Amniotic epithelial cell (primary cell): Measurements from ENCODE around the gene SDF4.

ENCODE experiments used
- DNase-seq: peaks from one replicate; pipeline ENCODE4 v3.0.0-alpha.2; 2010; ENCODE audit warnings: low read depth

The SDF4 gene

DNA sequence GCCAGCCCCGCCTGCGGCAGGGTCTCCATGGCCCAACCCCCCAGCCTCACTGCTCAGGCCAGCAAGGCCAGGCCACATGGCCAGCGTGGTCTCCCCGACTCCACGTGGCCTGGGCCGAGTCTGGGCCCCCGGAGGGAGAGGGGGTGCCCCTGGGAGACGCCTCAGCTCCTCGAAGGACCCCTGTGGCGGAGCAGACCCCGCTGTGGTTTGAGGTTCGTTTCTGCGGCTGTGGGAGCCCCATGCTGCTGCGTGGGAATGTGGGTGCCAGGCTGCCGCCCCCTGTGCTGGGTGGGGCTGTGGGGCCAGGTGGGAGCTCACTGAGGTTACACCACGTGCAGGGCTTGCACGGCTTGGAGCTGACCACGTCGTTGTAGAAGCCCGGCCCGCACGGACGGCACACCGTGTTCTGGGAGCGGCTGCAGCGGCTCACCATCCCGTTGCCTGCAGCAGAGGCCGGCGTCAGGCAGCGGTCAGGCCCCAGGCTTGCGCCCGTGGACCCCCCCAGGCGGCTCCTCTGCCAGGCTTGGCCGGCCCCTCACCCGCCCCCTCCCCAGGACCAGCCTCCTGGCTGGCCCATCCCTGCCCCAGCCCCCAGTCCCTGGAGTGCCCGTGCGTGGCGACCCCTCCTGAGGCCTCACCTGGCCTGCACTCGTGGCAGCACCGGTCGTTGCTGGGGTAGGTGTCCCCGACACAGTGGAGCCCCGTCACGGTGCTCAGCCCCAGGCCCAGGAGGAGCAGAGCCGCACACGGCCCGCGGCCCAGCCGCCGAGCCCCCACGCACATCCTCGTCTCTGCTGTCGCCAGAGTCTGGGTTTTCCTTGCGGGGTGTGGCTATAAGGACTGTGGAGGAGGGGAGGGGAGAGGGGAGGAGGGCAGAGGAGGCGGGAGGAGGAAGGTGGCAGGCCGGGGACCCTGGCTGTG lies 18.2 kb downstream of the SDF4 start, which contains the start of gene TNFRSF4:
TNFRSF4 (minus strand) TSS at position 809 of the 921 bp plus-strand sequence; CDS start at position 783, 26 bp downstream.
- no peak for DNase-seq

GRCh38 chr1:1212780-1213344 lies 18.9 kb downstream of the SDF4 start:
- DNase-seq, result no peak

DNA sequence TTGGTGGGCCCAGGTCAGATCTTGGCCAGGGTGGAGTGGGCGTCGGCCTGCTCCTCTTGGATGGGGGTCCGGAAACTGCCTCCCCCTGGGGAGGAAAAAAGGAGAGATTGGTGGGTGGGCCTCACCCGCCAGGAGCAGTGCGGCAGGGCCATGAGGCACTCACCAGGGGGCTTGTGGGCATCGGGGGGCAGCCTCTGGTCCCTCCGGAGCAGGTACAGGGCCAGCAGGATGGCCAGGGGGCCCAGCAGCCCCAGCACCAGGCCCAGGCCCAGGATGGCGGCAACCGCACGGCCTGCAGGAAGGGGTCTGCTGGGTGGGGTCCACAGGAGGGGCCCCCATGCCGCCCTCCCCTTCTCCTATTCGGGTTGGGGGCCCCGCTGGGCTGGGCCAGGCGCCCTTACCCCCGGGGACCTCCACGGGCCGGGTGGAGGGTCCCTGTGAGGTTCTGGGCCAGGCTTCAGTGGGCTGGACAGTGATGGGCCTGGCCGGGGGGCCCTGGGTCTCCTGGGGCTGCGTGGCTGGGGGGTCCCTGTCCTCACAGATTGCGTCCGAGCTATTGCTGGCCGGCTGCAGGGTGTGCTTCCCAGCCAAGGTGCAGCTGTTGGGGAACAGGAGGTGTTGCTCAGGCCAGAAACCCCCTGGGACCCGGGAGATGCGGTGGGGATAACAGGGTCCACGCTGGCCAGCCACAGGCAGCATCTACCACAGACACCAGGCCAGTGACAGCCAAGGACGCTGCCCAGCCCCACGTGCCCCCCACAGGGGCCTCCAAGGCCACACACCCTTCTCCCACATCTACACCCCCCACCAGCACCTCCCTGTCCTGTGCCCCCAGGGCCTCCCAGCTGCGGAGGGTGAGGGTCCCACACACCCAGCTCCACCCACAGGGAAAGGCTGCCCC lies 20.0 kb downstream of the SDF4 start:
- DNase-seq, result no peak

DNA sequence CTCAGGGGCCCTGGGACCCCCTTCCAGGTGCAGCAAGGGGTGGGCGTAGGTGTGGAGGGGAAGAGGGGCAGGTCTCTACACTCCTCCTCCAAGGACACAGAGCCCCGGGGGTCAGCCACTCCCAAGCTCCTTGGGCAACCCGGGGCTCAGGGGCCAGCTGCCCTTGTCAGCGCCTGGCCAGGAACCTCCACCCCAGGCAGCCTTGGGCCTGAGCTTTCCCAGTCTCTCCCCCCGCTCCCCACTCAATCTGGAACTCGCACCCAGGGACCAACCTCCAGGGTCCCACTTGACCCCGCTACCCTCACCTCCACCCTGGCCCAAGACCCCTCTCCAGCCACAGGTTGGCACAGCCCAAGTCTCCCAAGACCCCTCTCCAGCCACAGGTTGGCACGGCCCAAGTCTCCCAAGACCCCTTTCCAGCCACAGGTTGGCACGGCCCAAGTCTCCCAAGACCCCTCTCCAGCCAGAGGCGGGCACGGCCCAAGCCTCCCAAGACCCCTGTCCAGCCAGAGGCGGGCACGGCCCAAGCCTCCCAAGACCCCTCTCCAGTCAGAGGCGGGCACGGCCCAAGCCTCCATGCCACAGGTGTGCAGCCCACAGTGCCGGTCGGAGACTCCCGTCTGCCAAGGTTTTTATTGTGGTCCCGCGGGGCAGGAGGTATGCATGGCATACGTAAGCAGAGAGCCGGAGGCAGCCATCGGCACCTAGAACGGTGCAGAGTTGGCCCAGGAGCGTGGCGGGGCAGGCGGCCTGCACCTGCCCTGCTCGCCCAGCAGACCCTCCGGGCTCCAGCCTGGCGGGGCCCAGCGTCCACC lies 20.9 kb downstream of the SDF4 start:
- no peak for DNase-seq

DNA sequence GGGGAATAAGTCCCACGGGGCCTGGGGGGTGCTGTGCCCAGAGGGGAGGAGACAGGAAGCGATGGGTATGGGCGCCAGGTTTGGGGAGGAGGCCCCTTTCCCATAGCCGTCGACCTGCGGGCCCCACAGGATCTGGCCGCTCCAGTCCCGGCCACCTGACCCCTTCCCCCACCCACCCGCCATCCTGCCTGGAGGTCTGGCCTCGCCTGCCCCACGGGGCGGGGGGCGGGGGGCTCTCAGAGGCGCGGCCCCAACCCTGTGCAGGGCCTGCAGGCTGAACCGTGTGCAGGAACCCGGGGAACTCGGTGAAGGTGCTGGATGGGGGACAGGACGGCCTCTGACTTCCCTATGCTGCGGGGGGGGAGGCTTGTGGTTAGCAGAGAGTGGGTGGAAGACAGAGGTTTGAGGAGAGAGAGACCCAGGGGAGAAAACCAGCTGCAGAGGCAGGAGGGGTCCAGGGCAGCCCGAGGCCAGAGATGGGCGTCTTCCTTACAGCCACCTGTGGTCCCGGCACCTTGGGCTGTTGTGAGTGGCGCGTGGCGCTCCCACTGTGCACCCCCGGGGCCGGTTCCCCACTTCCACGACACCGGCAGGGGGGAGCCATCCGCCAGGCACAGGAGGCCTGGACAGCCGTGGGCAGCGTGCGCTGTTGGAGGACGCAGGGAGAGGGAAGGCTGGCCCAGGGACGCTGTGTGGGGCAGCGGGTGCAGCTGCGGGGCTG lies 22.9 kb downstream of the SDF4 start:
- DNase-seq, result peak; percentile 47

DNA sequence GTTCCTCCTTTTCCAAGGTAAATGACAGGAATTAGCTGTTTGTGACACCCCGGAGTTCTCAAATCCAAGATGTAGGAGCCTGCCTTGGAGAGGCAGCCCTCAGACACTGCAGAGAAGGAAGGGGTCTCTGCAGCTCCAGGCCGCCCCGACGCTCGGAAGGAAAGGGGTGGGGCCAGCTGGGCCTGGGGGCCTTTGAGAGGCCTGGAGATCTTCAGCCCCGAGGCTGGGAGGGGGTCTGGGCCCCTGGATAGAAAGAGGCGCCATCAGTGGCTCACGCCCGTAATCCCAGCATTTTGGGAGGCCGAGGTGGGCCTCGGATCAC lies 24.3 kb downstream of the SDF4 start:
- DNase-seq, result no peak

DNA sequence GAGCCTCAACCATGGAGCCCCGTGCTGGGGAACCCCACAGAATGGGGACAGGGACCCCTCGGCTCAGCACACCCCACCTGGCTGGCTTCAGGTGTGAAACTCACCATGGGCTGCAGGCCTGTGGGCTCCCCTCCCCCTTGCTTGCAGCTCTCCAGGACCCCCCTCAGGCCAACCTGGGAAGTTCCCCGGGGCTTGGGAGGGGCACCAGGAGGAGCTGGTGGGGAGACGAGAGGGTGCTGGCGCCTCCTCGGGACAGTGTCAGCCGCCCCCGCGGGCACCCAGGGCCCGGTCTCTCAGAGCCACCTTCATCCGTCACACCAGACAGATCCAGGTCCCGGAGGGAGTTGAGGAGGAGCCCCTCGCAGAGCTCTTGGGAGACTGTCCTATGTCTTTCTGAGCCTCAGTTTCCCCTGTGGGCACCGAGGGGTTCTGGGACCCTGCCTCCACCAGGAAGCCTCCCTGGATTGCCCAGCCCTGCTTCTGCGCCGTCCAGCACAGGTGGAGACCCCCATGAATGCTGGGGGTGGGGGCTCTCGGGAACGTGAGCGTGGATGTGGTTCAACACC lies 24.8 kb downstream of the SDF4 start:
- DNase-seq, result no peak

DNA sequence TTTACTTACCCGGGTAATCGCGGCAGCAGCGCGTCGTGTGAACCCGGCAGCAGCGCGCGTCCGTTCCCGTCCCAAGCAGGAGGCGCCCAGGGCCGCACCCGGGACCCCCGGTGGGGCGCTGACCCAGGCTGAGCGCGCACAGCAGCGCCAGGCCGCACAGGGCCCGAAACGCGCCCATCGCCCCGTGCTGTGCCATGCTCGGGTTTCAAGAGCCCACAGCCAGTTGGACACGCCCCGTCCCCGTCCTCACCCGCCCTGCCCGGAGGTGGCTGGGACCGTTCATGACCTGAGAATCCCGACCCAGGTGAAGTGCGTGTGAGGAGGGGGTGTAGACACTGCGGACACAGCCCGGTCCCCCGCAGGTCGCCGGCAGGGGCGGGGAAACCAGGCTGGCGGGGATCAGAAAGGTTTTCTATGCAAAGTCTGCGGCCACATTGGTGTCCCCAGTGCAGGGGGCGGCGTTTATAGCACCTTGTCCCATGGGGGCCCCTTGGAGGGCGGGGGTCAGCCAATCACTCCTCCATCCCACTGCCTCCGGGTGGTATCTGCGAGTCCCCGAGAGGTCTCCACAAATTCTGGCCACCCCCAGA lies 25.3 kb downstream of the SDF4 start, which contains the start of gene TNFRSF18:
TNFRSF18 (minus strand) TSS at position 217 of the 590 bp plus-strand sequence; CDS start at position 196, 21 bp downstream.
- no peak for DNase-seq

GRCh38 chr1:1205769-1206375 lies 25.9 kb downstream of the SDF4 start:
- DNase-seq, result no peak

DNA sequence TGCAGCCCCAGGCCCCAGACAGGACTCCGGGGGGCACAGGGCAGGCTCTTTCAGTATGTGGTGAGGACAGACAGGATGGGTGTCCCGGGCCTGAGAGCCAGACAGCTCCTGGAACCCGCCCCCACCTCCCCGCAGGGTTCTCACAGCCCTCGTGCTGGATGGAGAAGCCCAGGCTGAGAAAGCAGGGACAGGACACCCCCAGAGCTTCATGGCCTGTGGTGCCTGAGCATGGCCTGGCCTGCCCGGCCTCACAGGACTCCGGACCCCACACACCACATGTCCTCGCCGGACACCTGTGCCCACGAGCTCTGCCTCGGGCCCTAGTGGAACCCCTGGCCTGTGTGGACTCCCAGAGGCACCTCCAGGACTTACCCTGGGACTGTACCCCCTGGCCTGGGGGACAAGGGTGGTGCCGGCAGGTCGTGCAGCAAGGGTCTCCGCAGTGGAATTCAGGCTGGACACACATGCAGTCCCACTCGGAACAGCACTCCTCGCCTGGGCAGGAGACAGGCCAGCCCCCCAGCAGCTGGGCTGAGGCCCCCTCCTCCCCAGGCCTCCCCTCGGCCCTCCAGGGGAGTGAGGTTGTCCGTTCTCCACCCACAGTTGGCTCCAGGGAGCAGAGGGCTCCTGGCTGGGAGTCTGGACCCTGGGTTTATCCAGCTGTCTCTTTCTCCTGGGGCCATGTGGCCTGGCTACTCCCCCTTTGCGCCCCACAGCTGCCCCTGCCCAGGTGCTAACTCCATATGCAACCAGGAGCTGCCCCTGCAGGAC lies 26.6 kb downstream of the SDF4 start:
- no peak for DNase-seq

- DNase-seq, result no peak
These were observed 27.3 kb downstream of the SDF4 start for GRCh38 chr1:1204425-1204920.

- DNase-seq, result no peak
These were observed 28.0 kb downstream of the SDF4 start for GRCh38 chr1:1203561-1204424.

GRCh38 chr1:1202831-1203560 lies 28.8 kb downstream of the SDF4 start:
- no peak for DNase-seq

DNA sequence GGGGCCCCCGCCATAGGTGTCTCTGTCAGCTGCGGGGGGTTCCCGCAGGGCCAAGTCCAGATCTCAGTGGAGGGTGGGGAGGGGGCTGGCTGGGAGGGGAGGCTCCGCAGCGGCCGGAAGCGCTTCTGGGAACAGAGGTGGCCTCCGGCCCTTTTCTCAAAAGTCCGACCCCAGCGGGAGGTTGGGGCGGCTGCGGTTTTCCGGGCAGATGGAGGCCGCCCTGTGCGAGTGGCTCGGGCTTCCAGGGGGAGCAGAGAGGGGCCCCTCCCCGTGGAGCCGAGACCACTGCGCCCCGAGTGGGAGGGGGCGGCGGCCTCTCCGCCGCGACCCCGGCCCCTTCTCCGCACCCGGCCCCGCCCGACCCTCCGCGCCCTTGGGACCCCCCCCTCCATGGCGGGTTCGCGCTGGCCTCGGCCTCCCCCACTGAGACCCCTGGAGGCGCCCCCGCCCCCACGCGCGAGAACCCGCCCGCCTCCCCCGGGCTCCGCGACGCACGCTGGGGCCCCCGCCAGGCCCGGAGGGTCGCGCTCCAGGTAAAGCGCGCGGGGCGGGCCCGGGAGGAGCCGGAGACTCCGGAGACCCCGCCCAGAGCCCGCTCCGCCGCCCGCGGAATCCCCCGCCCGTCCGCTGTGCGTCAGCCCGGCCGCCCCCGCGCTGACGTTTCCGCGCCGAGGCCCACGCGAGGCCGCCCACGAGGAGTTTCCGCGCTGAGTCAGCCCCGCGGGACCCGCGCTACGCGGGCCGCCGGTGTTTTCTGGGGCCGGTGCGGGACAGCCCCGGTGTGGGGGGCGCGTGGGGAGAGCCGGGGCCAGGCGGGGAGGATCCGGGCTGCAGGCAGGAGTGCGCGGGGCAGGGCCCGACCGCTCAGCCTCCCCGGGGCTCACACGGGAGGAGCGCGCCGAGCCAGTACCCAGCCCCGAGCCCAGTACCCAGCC lies 30.7 kb downstream of the SDF4 start:
- DNase-seq, result peak; percentile 75

- DNase-seq, result no peak
These were observed 31.6 kb downstream of the SDF4 start for GRCh38 chr1:1199961-1200875.
